Stimulated activated naive CD4-positive, alpha-beta T cell (primary cell): ENCODE measurements around the gene HNRNPK.
A peak's percentile ranks its signal among the peaks of the same experiment; 100 is the strongest.

Source experiments
- DNase-seq, 6 experiments: peaks; one replicate each; lab custom pipeline; 2025; lab: John Stamatoyannopoulos, UW

HNRNPK gene

DNA sequence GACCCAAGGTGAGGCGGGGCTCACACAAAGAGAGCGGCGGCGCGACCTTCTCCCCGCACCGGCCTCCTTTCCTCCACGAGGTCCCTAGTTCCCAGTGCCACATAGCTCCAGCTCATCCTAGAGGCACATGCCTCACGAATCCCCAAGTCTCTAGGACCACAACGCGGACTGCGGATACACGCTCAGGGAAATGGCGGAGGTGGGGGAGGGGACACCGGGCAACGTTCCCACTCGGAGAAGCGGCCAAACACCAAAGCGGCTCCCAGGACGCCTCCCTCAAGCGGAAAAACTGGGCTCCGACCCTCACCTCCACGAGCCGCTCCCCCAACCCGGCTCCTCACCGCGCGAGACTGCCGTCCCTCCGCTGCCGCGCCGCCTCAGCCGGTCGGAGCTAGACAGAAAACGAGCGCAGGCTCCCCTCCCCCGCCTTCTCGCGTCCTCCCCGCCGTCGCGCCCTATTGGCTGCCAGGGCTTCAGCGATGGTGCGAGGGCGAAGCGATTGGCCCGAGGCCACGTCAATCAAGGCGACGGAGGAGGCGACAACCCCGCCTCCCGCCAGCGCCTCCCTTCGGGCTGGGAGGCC lies at the start of gene HNRNPK:
Gene HNRNPK, minus strand, starts transcription at position 404 of the 583 bp plus-strand sequence. CDS start 1,963 bp downstream, outside the sequence.
- peak; percentile 98 to 100 (median 99) for DNase-seq

DNA sequence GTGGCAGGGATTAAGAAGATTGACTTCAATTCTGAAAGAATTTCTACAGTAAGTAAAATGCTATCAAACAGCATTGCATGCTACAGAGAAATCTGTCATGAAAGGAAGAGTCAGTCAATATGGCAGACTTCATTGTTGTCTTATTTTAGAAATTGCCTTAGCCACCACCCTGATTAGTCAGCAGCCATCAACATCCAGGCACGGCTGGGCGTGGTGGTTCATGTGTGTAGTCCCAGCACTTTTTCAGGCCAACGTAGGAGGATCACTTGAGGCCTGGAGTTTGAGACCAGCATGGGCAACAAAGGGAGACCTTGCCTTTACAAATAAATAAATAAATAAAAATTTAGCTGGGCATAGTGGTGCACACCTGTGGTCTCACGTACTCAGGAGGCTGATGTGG lies 47.2 kb upstream of the HNRNPK start:
- DNase-seq, result no peak

DNA sequence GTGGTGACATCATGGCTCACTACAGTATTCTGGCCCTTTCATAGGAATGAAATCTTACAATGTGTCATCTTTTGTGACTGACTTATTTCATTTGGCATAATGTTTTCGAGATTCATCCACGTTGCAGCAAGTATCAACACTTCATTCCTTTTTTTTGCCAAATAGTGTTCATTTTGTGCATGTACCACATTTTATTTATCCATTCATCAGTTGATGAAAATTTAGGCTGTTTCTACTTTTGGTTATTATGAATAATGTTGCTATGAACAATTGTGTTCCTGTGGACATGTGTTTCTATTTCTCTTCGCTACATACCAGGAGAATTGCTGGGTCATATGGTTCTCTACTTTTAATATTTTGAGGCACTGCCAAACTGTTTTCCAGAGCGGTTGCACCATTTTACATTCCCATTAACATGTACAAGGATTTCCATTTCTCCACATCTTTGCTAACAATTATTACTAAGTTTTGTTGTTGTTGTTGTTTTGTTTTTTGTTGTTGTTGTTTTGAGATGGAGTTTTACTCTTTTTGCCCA lies 44.1 kb upstream of the HNRNPK start:
- no peak for DNase-seq

DNA sequence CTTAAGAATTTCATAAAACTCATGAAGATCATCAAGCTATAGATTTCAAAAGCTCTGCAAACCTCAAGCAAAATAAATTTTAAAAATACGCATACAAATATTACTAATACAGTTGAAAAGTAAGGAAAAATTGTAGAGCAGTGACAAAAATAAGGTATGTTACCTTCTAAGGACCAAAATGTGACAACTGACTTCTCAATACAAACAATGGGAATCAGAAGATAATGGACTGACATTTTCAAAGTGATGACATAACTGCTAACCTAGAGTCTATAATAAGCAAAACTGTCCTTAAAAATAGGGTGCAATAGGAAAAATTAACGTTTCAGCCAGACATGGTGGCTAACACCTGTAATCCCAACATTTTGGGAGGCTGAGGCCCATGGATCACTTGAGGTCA lies 27.6 kb upstream of the HNRNPK start:
- DNase-seq, result no peak

DNA sequence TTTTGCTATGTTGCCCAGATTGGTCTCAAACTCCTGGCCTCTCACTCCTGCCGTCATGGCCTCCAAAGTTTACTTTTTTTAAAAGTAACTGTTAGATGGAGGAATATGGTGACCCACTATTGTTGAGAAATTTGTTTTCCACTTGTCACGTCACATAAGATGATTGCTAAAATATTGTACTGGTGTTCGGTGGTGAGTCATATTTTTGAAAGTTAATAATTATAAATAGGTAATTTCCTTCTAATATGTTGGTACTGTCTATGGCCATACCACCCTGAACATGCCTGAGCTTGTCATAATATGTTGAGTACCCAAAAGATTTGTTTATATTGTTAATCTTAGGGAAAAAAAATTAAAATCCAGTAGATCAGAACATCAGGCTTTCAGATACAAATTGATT lies 23.2 kb upstream of the HNRNPK start:
- DNase-seq, result no peak

DNA sequence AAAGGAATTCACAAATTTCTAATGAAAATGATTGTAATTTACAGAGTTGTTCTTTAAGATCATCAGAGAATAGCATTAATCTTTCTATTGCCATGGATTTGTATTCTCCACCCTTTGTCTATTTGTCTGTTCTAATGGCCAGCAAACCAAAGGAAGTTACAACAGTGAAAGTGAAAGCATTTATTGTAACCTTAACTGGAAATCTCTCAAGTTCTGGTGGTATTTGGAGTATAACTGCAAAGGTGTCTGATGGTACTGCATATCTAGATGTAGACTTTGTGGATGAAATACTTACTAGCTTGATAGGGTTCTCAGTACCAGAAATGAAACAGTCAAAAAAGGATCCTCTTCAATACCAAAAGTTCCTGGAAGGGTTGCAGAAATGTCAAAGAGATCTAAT lies 22.3 kb upstream of the HNRNPK start:
- DNase-seq, result no peak

DNA sequence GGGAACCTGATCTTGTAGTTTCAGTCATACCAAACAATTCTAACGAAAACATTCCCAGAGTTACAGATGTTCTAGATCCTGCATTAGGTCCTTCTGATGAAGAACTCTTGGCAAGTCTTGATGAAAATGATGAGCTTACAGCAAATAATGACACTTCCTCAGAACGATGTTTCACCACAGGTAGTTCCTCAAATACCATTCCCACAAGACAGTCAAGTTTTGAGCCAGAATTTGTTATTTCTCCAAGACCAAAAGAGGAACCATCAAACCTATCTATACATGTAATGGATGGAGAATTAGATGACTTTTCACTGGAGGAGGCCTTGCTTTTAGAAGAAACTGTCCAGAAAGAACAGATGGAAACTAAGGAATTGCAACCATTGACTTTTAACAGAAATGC lies 21.6 kb upstream of the HNRNPK start:
- no peak for DNase-seq

DNA sequence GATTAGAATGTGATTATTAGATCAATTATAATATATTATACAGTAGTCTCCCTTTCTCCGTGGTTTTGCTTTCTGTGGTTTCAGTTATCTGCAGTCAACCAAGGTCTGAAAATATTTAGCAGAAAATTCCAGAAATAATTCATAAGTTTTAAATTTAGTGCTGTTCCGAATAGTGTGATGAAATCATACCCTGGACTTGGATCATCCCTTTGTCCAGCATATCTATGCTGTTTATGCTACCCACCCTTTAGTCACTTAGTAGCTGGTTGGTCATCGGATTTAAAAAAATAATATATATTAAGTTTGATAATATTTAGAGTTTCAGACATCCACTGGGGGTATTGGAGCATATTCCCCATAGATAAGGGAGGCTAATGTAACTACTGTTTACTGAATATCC lies 20.2 kb upstream of the HNRNPK start:
- no peak for DNase-seq

DNA sequence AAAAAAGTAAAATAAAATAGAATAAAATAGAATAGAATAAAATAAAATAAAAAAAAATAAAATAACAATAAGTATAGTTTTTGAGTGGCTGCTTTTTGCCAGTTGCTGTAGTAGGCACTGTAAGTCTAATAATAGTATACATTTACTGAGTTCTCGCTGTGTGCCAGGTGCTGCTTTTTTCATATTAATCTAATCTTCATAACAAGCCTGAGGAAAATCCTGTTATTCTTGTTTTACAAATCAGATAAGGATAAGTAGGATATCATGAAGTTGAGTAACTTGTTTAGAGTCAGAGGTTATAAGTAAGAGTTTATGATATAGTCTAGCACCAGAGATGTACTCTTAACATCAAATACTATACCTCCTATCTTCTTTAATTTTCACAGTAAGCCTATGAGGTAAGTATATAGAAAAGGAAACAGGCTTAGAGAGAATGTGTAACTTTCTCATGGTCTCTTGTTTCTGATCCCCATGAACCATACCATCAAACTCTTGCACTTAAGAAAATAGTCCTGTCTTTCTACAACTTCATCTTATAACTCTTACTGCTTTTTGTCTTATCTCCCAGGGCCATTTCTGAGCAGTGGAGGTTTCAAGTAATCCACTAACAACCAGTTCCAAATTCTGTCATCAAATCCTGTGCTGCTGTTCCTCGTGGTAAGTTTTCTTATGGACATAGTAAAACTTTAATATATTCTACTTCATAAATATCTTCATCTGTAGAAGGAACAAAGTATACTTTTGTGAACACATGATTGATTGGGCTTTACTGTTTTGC lies 19.3 kb upstream of the HNRNPK start:
- no peak for DNase-seq

DNA sequence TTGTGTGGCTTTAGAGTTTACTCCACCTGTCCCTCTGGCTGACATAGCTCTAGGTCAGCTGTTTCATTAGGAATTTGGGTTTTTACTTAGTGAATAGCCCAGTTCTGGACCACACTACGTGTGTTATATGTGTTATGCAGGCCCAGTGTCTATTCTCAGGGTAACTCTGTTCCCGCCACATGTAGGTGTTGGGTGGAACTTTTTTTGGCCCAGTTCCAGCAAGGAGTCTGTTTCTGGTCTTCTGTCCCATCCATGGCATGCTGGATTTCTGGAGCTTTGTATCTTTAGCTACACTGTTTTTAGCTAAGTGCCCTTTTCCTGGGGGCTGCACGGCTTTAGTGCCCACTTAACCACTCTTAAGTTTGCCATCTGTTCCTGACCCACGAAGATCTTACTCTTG lies 16.1 kb upstream of the HNRNPK start:
- DNase-seq, result no peak

DNA sequence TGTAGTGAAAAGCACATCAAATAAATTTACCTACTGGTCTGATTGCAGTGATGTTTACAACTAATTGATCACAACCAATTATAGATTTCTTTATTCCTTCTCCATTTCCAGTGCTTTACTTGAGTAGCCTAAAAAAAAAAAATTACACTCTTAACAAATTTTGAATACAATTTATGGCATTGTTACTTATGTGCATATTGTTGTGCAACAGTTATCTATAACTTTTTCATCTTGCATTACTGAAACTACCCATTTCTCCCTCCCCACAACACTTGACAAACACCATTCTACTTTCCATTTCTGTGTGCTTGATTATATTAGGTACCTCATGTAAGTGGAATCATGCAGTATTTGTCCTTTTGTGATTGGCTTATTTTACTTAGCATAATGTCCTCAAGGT lies 12.9 kb upstream of the HNRNPK start:
- no peak for DNase-seq

DNA sequence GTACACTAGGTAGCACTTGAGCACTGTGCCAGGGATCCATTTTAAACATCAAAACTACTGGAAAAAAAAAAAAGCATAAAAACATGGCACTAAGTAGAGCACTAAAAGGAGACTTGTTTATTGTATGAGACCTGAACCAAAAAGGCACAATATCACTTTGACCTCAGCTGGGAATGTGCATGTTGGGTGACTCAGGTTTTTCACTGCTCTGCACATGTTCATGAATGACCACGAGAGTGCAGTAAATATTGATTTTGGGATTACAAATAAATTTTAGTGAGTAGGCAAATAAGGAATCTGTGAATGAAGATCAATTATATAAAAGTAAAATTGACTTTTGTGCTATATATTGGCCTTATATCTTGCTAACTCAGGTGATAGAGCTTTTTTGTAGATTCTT lies 12.4 kb upstream of the HNRNPK start:
- no peak for DNase-seq

DNA sequence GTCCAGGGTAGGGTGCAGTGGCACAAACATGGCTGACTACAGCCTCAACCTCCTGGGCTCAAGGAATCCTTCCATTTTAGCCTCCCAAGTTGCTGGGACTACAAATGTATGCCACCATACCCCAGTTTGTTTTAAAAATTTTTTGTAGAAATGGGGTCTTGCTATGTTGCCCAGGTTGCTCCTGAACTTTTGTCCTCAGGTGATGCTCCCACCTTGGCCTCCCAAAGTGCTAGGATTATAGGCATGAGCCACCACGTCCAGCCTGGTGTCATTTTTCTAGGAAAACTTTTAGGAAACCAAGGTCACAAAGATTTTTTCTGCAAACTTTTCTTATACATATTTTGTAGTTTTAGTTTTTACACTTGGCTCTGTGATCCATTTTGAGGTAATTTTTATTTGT lies 11.3 kb upstream of the HNRNPK start:
- DNase-seq, result no peak

DNA sequence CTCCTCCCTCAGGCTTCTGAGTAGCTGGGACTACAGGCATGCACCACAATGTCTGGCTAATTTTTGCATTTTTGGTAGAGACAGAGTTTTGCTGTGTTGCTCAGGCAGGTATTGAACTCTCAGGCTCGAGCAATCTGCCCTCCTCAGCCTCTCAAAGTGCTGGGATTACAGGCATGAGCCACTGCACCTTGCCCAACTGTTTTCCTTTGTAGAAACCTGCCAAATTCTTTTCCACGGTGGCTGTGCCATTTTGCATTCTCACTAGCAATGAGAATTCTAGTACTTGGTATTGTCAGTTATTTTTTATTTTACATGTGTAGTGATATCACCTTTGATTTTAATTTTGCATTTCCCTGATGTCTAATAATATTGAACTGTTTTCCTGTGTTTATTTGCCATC lies 8.4 kb upstream of the HNRNPK start:
- no peak for DNase-seq

DNA sequence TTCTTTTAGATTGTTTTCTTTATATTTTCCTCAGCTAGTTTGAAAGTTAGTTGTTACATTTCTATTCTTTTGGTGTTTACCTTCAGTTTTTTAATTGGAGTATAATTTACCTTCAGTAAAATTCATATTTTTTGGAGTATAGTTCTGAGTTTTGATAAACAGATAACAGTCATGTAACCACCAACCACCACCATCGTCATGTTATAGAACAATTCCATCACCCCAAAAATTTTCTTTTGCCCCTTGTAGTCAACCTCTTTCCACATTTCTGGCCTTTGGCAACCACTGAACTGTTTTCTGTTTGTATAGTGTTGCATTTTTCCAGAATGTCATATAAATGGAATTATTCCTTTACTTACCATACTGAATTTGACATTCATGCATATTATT lies 7.4 kb upstream of the HNRNPK start:
- DNase-seq, result no peak

DNA sequence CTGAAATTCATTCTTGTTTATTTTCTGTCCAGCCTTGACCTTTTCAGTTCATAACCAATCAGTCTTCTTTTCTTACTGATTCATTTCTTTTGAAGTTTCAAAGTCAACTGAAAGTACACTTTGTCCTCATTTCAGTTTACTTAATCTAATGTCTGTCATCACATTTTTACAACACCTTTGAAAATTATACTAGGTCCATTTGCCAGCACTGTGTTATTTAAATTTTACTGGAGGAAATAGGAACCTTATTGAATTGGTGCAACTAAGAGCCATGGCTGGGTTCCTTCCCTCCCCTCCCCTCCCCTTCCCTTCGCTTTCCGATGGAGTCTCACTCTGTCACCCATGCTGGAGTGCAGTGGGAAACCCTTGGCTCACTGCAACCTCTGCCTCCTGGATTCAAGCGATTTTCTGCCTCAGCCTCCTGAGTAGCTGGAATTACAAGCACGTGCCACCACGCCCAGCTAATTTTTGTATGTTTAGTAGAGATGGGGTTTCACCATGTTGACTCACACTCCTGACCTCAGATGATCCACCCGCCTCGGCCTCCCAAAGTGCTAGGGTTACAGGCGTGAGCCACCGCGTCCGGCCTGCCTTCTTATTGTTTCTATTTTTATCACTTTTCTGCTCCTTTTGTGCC lies 6.9 kb upstream of the HNRNPK start:
- no peak for DNase-seq

DNA sequence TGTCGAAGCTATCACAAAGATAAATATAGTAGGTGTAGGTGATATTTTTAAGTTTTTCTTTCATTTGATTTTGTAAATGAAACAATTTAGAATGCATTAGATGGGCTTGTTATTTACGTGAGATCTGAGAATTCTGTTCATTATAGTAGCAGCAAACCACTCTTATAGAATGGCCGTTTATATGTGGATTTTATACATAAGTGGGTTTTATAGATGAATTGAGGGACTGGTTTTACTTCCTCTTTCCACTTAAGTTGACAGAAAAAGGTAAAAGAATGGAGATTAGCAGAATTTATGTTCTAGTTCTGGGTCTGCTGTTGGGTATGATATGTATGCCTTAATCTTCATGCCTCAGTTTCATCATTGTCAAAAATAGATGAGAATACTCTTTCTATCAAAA lies 6.2 kb upstream of the HNRNPK start:
- DNase-seq, result no peak

DNA sequence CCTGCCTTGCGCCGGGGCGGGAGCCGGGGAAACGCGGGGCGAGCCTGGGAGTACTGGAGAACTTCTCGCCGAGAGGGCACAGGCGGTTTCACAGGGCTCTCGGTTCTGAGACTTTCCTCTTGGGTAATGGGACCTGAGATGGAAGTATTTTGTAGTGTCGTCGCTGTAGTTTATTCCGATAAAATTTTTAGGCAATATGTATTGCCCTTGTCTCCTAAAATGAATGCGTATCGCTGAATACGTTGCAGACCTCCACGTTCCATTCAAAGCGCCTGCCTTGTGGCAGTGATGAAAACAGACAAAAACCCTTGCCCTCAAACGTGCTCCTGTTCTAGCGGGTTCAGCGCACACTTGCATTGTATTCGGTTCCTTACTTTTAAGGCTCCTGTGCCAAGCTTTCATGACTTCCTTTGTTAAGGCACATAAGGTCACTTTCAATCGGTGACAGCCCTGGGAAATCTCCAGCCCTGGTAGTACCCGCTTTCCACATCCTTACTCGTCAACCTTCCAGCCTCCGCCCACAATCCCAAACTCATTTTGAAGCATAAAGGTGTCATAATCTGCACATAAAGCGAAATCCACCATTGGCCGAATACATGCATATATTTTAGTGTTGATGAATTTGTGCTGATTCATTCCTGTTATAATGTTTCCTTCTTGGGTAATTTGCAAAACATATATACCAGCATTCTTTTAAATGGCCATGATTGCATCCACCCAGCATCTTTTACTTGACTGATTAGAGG lies 1.3 kb upstream of the HNRNPK start:
- DNase-seq, result peak in 1 of 6 experiments; percentile 54

DNA sequence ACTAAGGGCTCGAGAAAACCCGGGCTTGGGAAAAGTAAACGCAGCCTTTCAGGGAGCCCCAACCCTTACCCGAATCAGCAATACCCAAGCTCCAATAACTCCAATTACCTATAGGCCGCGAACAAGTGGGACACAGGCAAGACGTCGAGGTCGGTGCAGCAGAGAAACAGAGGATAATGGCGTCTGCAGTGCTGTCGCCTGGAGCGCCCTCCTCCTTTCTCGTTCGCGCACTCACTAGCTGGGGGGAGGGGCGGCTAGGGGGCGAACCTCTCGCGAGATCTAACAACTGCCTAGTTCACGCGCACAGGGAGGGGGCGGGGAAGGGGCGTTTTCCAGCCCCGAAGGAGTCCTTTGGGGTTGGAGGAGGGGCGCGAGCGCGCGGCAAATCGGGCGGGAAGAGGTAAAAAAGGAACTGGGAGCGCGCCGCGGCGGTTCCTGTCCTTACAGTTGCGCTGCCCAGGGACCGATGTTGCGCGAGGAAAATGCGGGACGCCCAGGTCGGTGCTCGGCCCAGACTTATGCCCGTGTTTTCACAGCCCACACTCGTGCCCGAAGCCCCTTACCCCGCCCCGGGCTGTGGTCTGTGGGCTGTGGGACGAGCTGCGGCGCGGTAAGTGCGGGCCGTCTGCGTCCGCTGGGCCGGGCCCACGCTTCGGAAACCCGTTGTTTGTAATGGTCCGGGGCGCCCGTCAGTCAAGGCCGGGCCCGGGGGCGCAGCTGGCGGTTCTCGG lies 545 bp upstream of the HNRNPK start, which contains the start of gene RMI1:
Gene RMI1, plus strand, starts transcription at position 411 of the 731 bp plus-strand sequence. CDS start 20,182 bp downstream, outside the sequence.
- peak; percentile 98 to 100 (median 99) for DNase-seq

DNA sequence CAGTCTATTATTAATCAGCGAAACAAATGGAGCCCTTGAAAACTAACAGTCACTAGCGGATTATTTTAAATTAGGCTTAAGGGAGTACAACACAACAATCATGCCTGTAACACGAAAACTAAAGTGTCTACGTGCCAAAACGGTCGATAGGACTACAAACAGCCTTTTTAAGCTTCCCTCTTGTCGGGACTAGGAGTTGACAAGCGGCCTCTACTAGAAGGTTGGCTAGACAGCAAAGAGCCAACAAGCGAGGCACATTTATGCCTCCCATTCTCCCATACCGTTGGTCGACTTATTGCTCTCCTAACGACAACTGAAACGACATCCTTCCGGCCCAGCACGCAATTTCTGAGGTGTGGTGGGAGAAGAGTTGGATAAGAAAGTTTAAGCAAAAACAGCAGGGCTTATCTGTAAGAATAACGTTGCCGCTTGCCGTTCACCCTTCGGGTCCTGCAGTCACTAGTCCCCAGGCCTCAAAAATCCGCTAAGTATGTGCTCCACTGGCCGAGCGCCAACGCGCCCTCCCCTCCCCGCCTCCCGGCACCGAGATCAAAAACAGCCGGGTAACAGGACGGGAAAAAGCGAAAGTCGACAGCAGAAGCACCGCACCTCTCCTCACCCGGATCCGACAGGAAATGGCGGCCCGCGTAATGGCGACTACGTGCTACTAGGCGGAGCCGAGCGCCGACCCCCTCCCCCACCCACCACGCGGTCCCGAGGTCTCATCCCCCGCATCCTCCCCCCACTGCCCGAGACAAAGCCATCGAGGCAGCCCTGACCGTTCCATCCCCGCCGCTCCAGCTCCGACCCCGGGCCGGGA lies 813 bp downstream of the HNRNPK start:
- DNase-seq, result peak; percentile 80 to 90 (median 86)

DNA sequence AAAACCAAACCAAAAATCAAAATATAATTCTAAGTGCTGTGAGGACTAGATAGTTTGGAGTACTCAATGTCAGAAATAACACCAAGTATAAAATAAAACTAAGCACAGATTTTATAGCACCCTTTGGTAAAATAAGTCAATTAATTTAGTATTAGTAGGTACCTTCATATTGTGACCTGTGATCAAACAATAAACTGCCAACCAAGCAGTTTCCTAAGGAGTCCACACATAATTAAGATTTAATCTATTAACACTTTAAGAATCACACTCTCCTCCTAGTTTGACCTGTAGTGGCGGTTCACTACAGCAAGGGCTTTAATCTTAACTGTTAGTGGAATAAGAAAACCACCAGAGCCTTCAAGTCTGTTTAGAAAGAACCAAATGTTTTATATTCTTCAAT lies 2.8 kb downstream of the HNRNPK start:
- no peak for DNase-seq
